Suprapubic skin (tissue), 4 donors: ENCODE measurements around the gene TNFAIP8L1.

Experiments used
- CTCF ChIP-seq, 2 donors: fragments of 200-600 bp in 1 of 2; fragments of 450-650 bp in 1 of 2; sonication (generic) in 1 of 2; IDR thresholded peaks; one replicate each; pipeline ENCODE4 v1.5.1; 2016 to 2019; ENCODE audit warnings: antibody characterized with exemption in 2 of 2, mild to moderate bottlenecking in 1 of 2, moderate library complexity in 1 of 2
- EP300 ChIP-seq: sonication (generic); formaldehyde crosslinking; IDR thresholded peaks from one replicate; pipeline ENCODE4 v1.6.1; 2017; ENCODE audit warnings: antibody characterized with exemption
- POLR2A ChIP-seq, 2 donors: fragments of 450-650 bp; IDR thresholded peaks; one replicate each; pipeline ENCODE4 v1.6.1; 2017; ENCODE audit warnings: antibody characterized with exemption in 2 of 2, mild to moderate bottlenecking in 2 of 2, moderate library complexity in 2 of 2
- POLR2AphosphoS5 ChIP-seq, 3 donors: sonication (generic); formaldehyde crosslinking; IDR thresholded peaks; one replicate each; pipeline ENCODE4 v1.6.1; 2017; ENCODE audit warnings: antibody characterized with exemption in 3 of 3

DNA sequence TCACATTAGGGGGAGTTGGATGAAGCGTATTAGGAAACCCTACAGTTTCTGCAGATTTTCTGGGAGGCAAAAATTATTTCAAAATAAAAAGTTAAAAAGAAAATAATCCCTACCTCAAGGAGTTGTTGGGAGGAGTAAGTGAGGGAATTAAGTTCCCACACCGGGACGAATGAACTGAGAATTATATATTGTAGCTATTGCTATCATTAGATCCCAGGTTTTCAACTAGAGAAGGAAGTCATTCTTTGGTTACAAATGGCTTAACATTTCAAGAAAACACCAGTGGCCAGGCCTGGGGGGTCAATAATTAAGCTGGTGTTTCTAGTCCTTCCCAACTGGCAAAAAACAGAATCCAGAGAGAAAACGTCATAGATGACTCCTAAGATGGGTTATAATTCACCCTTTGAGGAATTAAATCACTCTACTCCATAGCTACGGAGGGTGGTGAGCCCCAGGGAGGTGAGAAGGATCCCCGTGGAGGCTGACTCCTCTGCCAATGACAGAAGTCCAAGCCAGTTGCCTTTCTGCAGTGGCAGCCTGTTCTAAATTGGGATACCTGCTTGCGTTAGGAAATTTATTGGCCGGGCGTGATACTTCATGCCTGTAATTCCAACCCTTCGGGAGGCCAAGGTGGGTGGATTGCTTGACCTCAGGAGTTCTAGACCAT, 32.0 kb downstream of the TNFAIP8L1 start:
- TF ChIP-seq POLR2A (IDR thresholded peaks at IDR 0.05) (no peak), CTCF (IDR thresholded peaks at IDR 0.05) (no peak), POLR2AphosphoS5 (IDR thresholded peaks at IDR 0.05) (no peak), EP300 (no peak)
